IMR-90 (cell line): ENCODE measurements around the gene PATJ.

ENCODE experiments used
- BHLHE40 ChIP-seq: fragments of 150-350 bp; IDR thresholded peaks from 2 replicates; pipeline ENCODE4 v1.6.1; 2016; ENCODE audit warnings: mild to moderate bottlenecking, low read depth, low read length
- CEBPB ChIP-seq: IDR thresholded peaks from 2 replicates; pipeline ENCODE4 v1.6.1; 2012; ENCODE audit warnings: low read depth, low read length, improper control_type of control experiment
- FOS ChIP-seq: fragments of 150-350 bp; IDR thresholded peaks from 2 replicates; pipeline ENCODE4 v1.6.1; 2016; ENCODE audit warnings: low read depth, low read length
- MAFK ChIP-seq: IDR thresholded peaks from 2 replicates; pipeline ENCODE4 v1.6.1; 2012; ENCODE audit warnings: low read depth, low read length, improper control_type of control experiment
- MAZ ChIP-seq: IDR thresholded peaks from 2 replicates; pipeline ENCODE4 v1.6.1; 2012; ENCODE audit warnings: low read depth, mild to moderate bottlenecking, low read length, improper control_type of control experiment, moderate library complexity, borderline replicate concordance
- MXI1 ChIP-seq: IDR thresholded peaks from 2 replicates; pipeline ENCODE4 v1.6.1; 2012; ENCODE audit warnings: low read depth, mild to moderate bottlenecking, low read length, moderate library complexity, borderline replicate concordance
- POLR2A ChIP-seq: IDR thresholded peaks from 2 replicates; pipeline ENCODE4 v1.6.1; 2012; ENCODE audit warnings: mild to moderate bottlenecking, low read depth, low read length
- RAD21 ChIP-seq: IDR thresholded peaks from 2 replicates; pipeline ENCODE4 v1.6.1; 2012; ENCODE audit warnings: low read length, improper control_type of control experiment
- RCOR1 ChIP-seq: IDR thresholded peaks from 2 replicates; pipeline ENCODE4 v1.6.1; 2012; ENCODE audit warnings: mild to moderate bottlenecking, low read length, improper control_type of control experiment; ENCODE audit not compliant: insufficient replicate concordance
- RFX5 ChIP-seq: IDR thresholded peaks from 2 replicates; pipeline ENCODE4 v1.8.0; 2012; ENCODE audit warnings: low read depth, mild to moderate bottlenecking, low read length, moderate library complexity
- SMC3 ChIP-seq: fragments of 150-350 bp; IDR thresholded peaks from 2 replicates; pipeline ENCODE4 v1.6.1; 2016; ENCODE audit warnings: low read depth, mild to moderate bottlenecking, antibody characterized with exemption, low read length, moderate library complexity
- TF ChIP-seq, protein P1 (sequence below): conservative IDR thresholded peaks from 2 replicates; pipeline ENCODE4 v1.5.1; 2012; ENCODE audit warnings: mild to moderate bottlenecking, low read depth, low read length, improper control_type of control experiment
- TF ChIP-seq, protein P2 (sequence below): fragments of 150-350 bp; IDR thresholded peaks from 2 replicates; pipeline ENCODE4 v1.6.1; 2017; ENCODE audit warnings: mild to moderate bottlenecking, antibody characterized with exemption, low read length, low read depth

DNA sequence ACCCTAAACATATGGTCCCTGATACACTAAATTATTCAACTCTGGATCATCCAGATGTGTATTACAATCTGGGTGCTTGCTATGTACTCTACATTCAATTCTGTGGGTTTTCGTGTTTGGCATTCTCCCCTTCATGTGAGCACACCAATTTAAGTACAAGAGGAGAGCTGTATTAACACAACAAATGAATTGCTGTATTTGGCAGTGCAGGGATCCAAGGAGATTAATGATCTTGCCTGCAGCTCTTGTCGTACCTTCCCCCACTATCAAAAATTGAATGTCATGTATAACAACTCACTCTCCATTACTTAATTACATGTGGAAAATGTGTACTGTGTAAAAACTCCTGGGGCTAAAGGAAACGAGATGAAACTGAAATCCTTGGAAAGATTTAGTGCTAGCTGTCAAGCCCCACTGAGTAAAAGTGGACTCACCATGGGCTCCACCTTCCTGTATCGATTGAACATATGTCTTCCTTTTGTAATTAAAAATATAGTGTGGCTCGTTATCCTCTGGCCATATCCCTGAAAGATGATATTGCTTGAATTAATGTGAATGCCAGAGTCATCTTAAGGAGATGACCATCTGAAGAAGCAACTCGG, 280.2 kb downstream of the PATJ start:
- TF ChIP-seq, protein P1, sequence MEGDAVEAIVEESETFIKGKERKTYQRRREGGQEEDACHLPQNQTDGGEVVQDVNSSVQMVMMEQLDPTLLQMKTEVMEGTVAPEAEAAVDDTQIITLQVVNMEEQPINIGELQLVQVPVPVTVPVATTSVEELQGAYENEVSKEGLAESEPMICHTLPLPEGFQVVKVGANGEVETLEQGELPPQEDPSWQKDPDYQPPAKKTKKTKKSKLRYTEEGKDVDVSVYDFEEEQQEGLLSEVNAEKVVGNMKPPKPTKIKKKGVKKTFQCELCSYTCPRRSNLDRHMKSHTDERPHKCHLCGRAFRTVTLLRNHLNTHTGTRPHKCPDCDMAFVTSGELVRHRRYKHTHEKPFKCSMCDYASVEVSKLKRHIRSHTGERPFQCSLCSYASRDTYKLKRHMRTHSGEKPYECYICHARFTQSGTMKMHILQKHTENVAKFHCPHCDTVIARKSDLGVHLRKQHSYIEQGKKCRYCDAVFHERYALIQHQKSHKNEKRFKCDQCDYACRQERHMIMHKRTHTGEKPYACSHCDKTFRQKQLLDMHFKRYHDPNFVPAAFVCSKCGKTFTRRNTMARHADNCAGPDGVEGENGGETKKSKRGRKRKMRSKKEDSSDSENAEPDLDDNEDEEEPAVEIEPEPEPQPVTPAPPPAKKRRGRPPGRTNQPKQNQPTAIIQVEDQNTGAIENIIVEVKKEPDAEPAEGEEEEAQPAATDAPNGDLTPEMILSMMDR = no peak
- TF ChIP-seq RAD21 (no peak), POLR2A (no peak), RFX5 (no peak), MXI1 (no peak), BHLHE40 (no peak), SMC3 (no peak), MAFK (no peak), FOS (no peak), RCOR1 (no peak), MAZ (no peak), CEBPB (no peak)
- TF ChIP-seq, protein P2, sequence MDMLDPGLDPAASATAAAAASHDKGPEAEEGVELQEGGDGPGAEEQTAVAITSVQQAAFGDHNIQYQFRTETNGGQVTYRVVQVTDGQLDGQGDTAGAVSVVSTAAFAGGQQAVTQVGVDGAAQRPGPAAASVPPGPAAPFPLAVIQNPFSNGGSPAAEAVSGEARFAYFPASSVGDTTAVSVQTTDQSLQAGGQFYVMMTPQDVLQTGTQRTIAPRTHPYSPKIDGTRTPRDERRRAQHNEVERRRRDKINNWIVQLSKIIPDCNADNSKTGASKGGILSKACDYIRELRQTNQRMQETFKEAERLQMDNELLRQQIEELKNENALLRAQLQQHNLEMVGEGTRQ = no peak
